Common myeloid progenitor, CD34-positive (primary cell): ENCODE measurements around the gene MAU2.

Experiments
- CTCF ChIA-PET: fragments of 350-600 bp; sonication (Branson Sonifier 250); formaldehyde crosslinking; loops from one replicate; lab custom pipeline; 2021; ENCODE audit warnings: antibody characterized with exemption; lab: Charles Lee
- POLR2A ChIA-PET: fragments of 350-600 bp; sonication (Branson Sonifier 250); formaldehyde crosslinking; loops from one replicate; lab custom pipeline; 2021; ENCODE audit warnings: antibody characterized with exemption; lab: Charles Lee
- DNase-seq, 3 donors: peaks; one replicate each; pipeline versions ENCODE4 v3.0.0 to v3.0.0-alpha.2; 2013
- H3K27ac ChIP-seq, 2 experiments: 1 replicate in 1 of 2; 2 replicates in 1 of 2; pipeline ENCODE4 v1.7.0; 2013; ENCODE audit warnings: inconsistent platforms in 2 of 2, low read length in 2 of 2, mild to moderate bottlenecking in 2 of 2, low read depth in 1 of 2, moderate library complexity in 1 of 2; ENCODE audit not compliant: severe bottlenecking in 2 of 2, insufficient read depth in 1 of 2, poor library complexity in 1 of 2
- H3K27me3 ChIP-seq, 5 experiments: replicated peaks in 2 of 5; 1 replicate in 3 of 5; 2 replicates in 2 of 5; pipeline versions ENCODE4 v1.6.1 to v1.7.0; 2013; ENCODE audit warnings: low read length in 4 of 5, mild to moderate bottlenecking in 2 of 5, moderate library complexity in 2 of 5, inconsistent platforms in 1 of 5; ENCODE audit not compliant: insufficient read depth in 5 of 5, control insufficient read depth in 4 of 5
- H3K36me3 ChIP-seq, 4 experiments: 1 replicate in 2 of 4; 2 replicates in 2 of 4; pipeline versions ENCODE4 v1.6.1 to v1.7.0; 2013; ENCODE audit warnings: low read length in 3 of 4, control low read depth in 1 of 4, mild to moderate bottlenecking in 1 of 4; ENCODE audit not compliant: control insufficient read depth in 4 of 4, insufficient read depth in 4 of 4
- H3K4me1 ChIP-seq, 4 experiments: 1 replicate in 3 of 4; 2 replicates in 1 of 4; pipeline versions ENCODE4 v1.6.1 to v1.7.1; 2013; ENCODE audit warnings: low read length in 3 of 4, mild to moderate bottlenecking in 3 of 4, control low read depth in 1 of 4, inconsistent platforms in 1 of 4, moderate library complexity in 1 of 4; ENCODE audit not compliant: control insufficient read depth in 4 of 4, insufficient read depth in 4 of 4; ENCODE audit errors: control extremely low read depth in 1 of 4
- H3K4me3 ChIP-seq, 7 experiments: 1 replicate in 4 of 7; 2 replicates in 3 of 7; pipeline versions ENCODE4 v1.5.1 to v1.7.0; 2013; ENCODE audit warnings: mild to moderate bottlenecking in 7 of 7, low read length in 6 of 7, moderate library complexity in 6 of 7, inconsistent platforms in 2 of 7, low read depth in 2 of 7, control low read depth in 1 of 7; ENCODE audit not compliant: insufficient read depth in 4 of 7, control insufficient read depth in 1 of 7; ENCODE audit errors: extremely low read depth in 1 of 7
- H3K9me3 ChIP-seq, 5 experiments: 1 replicate in 4 of 5; 2 replicates in 1 of 5; pipeline versions ENCODE4 v1.6.1 to v1.7.1; 2013; ENCODE audit warnings: low read length in 4 of 5, mild to moderate bottlenecking in 2 of 5, inconsistent platforms in 1 of 5, low read depth in 1 of 5, moderate library complexity in 1 of 5; ENCODE audit not compliant: control insufficient read depth in 4 of 5, insufficient read depth in 2 of 5; ENCODE audit errors: control extremely low read depth in 1 of 5
- WGBS: methylation state at CpG from one replicate; pipeline ENCODE4 v1.1.5; 2013; ENCODE audit not compliant: insufficient coverage; 5-methylcytosine and 5-hydroxymethylcytosine counted together

MAU2 gene

GRCh38 chr19:19335408-19336158, 15.0 kb downstream of the MAU2 start:
- DNase-seq, result no peak
- POLR2A ChIA-PET, result no interaction called here
- CTCF ChIA-PET, result interaction anchor here (0.6 kb wide), 1 partner anchor 58 kb away, joined by 3 read pairs; no protein-coding TSS in a partner anchor
- no peak overlapping the region for H3K4me3 ChIP-seq
- H3K9me3 ChIP-seq, result no peaks in the 10 kb centered on the region
- WGBS, result over 99% methylated on average over 12 of the region's 16 CpGs
- no peaks in the 10 kb centered on the region for H3K4me1 ChIP-seq
- no peak overlapping the region for H3K27ac ChIP-seq
- peaks cover 5 to 85% (median 61%) of the 10 kb centered on the region in 4 experiments for H3K36me3 ChIP-seq
- no peaks in the 10 kb centered on the region for H3K27me3 ChIP-seq

DNA sequence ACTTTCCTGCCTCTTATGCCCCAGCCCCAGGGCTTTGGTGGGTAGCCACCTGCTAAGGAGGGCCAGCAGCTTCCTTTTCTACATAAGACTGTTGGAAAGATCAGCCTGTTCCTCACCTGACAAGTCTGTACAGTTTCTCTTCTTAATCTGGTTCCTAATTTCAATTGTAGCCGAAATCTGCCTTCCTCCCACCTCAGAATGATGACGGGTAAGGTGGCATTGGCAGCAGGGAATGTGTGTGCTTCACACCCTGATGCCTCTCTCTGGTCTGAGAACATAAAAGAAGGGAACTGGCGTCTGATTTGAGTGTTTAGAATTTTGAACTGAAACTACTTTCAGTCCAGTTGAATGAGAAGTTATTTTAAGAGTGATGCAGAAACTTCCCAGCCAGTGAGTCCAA, 16.0 kb downstream of the MAU2 start:
- DNase-seq, result no peak
- Histone ChIP-seq H3K36me3 (peaks cover 7 to 89% (median 64%) of the 10 kb centered on the region in 4 experiments), H3K27me3 (no peaks in the 10 kb centered on the region), H3K4me1 (no peaks in the 10 kb centered on the region), H3K9me3 (no peaks in the 10 kb centered on the region), H3K4me3 (no peak overlapping the region), H3K27ac (no peak overlapping the region)
- POLR2A ChIA-PET, result no interaction called here
- CTCF ChIA-PET, result no interaction called here
- 43% methylated on average over 2 of the region's 3 CpGs for WGBS

DNA sequence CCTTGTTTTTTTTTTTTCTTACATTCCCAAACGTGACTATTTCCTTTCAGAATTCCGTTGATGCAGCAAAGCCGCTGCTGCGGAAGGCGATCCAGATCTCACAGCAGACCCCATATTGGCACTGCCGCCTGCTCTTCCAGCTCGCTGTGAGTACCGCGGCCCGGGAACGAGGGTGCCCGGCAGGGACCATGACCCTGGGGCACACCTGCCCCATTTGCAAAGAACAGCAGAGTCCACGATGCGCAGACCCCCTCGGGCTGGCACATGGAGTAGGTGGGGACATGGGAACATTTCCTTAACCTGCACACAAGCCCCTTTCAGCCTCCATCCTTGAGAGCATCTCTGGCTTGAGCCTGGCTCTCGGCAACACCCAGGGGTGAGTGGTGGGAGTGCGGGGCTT, 16.5 kb downstream of the MAU2 start:
- Histone ChIP-seq H3K27me3 (no peaks in the 10 kb centered on the region), H3K9me3 (no peaks in the 10 kb centered on the region), H3K27ac (no peak overlapping the region), H3K36me3 (peaks cover 7 to 89% (median 65%) of the 10 kb centered on the region in 4 experiments), H3K4me1 (no peaks in the 10 kb centered on the region), H3K4me3 (no peak overlapping the region)
- 96% methylated on average over 17 of the region's 17 CpGs for WGBS
- CTCF ChIA-PET, result interaction anchor here (0.7 kb wide), 2 partner anchors 12 to 271 kb away, joined by 3 read pairs; no protein-coding TSS in a partner anchor
- no peak for DNase-seq
- POLR2A ChIA-PET, result no interaction called here

DNA sequence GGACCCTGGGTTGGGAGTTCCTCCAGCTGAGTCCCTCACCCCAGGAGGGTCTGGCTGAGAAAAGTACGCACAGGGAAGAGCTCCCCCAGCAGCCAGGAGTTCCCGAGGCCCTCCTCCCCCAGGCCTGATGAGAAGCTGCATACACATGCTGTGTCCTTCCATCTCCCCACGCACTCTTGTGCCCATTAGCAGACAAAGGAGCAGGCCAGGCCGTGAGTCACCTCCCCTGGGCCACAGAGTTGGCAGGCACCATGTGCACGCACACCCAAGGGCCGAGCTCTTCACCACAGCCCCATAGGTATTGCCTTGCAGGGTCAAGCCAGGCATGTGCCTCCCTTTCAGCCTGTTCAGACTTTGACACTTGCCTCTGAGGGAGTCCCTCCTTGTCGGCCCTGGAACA, 17.5 kb downstream of the MAU2 start:
- POLR2A ChIA-PET, result no interaction called here
- WGBS, result 100% methylated on average over 6 of the region's 7 CpGs
- Histone ChIP-seq H3K4me1 (no peaks in the 10 kb centered on the region), H3K4me3 (no peak overlapping the region), H3K27ac (no peak overlapping the region), H3K27me3 (no peaks in the 10 kb centered on the region), H3K36me3 (peaks cover 11 to 91% (median 67%) of the 10 kb centered on the region in 4 experiments), H3K9me3 (no peaks in the 10 kb centered on the region)
- CTCF ChIA-PET, result interaction anchor here (0.6 to 1.0 kb wide), 4 partner anchors 11 to 37 kb away, joined by 3 read pairs; no protein-coding TSS in a partner anchor
- DNase-seq, result no peak

- Histone ChIP-seq H3K9me3 (no peaks in the 10 kb centered on the region), H3K36me3 (peaks cover 23 to 89% (median 69%) of the 10 kb centered on the region in 4 experiments), H3K4me1 (no peaks in the 10 kb centered on the region), H3K27ac (no peak overlapping the region), H3K4me3 (no peak overlapping the region), H3K27me3 (no peaks in the 10 kb centered on the region)
- CTCF ChIA-PET, result no interaction called here
- 100% methylated on average over 6 of the region's 11 CpGs for WGBS
- POLR2A ChIA-PET, result interaction anchor here (0.6 kb wide), 1 partner anchor 33 kb away, joined by 3 read pairs; no protein-coding TSS in a partner anchor
- no peak for DNase-seq
These were observed 20.4 kb downstream of the MAU2 start for GRCh38 chr19:19341026-19341425.

DNA sequence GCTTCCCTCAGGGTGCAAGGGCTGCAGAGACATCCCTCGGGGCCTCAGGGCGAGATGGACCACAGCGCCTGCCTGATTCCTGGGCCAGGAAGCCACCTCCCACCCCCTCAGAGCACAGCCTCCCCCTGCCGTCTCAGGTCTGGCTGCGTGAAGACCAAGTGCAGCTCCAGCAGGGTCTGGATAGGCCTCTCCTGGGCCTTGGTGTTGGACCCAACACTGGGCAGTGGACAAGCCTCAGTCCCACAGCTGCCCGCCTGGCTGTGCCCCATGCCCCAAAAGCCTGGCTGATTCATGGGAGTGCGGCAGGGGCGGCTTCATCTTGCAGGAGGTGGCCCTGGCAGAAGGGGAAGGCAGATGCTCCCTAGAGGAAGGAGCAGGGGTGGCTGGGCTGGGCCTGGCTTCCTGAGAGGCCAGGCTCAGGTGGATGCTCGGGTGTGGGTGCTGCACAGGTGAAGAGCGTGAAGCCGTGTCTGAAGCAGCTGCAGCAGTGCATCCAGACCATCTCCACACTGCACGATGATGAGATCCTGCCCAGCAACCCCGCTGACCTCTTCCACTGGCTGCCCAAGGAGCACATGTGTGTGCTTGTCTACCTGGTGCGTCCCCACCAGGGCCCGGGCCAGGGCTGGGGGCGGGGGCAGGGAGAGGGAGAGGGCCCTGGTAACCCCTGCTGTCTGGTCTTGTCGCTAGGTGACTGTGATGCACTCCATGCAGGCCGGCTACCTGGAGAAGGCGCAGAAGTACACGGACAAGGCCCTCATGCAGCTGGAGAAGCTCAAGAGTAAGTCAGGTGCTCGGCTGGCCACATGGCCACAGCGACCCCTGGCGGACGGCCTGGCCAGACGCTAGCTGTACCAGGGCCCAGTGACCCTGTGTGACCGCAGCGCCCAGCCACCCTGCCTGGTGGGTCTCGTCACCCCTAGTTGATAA, 21.7 kb downstream of the MAU2 start:
- POLR2A ChIA-PET, result no interaction called here
- H3K4me3 ChIP-seq, result no peak overlapping the region
- H3K9me3 ChIP-seq, result no peaks in the 10 kb centered on the region
- peaks cover 26 to 89% (median 72%) of the 10 kb centered on the region in 4 experiments for H3K36me3 ChIP-seq
- H3K4me1 ChIP-seq, result no peaks in the 10 kb centered on the region
- no peaks in the 10 kb centered on the region for H3K27me3 ChIP-seq
- CTCF ChIA-PET, result no interaction called here
- DNase-seq, result no peak
- H3K27ac ChIP-seq, result no peak overlapping the region
- WGBS, result 95% methylated on average over 26 of the region's 28 CpGs
